ENCODE measurements around the gene DGKD.

The DGKD gene

GRCh38 chr2:233456111-233456510, 101.8 kb downstream of the DGKD start:
- no peak overlapping the region for H3K4me3 ChIP-seq (replicated peaks; ENCODE audit: low read depth, low read length)
- TF ChIP-seq, protein P1, sequence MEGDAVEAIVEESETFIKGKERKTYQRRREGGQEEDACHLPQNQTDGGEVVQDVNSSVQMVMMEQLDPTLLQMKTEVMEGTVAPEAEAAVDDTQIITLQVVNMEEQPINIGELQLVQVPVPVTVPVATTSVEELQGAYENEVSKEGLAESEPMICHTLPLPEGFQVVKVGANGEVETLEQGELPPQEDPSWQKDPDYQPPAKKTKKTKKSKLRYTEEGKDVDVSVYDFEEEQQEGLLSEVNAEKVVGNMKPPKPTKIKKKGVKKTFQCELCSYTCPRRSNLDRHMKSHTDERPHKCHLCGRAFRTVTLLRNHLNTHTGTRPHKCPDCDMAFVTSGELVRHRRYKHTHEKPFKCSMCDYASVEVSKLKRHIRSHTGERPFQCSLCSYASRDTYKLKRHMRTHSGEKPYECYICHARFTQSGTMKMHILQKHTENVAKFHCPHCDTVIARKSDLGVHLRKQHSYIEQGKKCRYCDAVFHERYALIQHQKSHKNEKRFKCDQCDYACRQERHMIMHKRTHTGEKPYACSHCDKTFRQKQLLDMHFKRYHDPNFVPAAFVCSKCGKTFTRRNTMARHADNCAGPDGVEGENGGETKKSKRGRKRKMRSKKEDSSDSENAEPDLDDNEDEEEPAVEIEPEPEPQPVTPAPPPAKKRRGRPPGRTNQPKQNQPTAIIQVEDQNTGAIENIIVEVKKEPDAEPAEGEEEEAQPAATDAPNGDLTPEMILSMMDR (IDR thresholded peaks at IDR 0.05; ENCODE audit: low read depth, low read length, missing control alignments), result no peak
- no peak for DNase-seq (ENCODE audit: extremely low read depth, low read depth)

- no peak overlapping the region for H3K4me3 ChIP-seq (replicated peaks; ENCODE audit: low read depth, low read length)
- TF ChIP-seq, protein P1 (IDR thresholded peaks at IDR 0.05; ENCODE audit: low read depth, low read length, missing control alignments), result no peak
- no peak for DNase-seq (ENCODE audit: extremely low read depth, low read depth)
Observed at GRCh38 chr2:233456934-233457333, 102.6 kb downstream of the DGKD start.

DNA sequence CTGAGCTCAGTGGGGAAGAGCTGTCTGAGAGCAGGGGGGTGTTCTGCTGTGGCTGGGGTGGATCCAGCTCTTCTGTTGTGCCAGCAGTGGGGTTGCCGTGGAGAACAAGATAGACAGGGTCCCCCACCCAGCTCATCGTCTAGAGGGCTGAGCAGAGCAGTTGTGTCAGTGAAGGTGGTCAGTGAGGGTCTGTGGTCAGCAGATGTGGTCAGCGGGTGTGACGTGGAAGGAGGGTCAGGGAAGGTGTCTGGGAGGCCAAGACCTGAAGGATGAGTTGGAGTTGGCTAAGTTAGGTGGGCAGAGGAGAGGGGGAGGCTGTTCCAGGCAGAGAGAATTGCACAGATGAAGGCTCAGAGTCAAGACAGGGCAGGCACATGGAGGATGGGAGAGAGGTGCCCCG, 103.1 kb downstream of the DGKD start:
- H3K4me3 ChIP-seq (replicated peaks; ENCODE audit: low read depth, low read length), result no peak overlapping the region
- TF ChIP-seq, protein P1 (IDR thresholded peaks at IDR 0.05; ENCODE audit: low read depth, low read length, missing control alignments), result no peak
- no peak for DNase-seq (ENCODE audit: extremely low read depth, low read depth)

DNA sequence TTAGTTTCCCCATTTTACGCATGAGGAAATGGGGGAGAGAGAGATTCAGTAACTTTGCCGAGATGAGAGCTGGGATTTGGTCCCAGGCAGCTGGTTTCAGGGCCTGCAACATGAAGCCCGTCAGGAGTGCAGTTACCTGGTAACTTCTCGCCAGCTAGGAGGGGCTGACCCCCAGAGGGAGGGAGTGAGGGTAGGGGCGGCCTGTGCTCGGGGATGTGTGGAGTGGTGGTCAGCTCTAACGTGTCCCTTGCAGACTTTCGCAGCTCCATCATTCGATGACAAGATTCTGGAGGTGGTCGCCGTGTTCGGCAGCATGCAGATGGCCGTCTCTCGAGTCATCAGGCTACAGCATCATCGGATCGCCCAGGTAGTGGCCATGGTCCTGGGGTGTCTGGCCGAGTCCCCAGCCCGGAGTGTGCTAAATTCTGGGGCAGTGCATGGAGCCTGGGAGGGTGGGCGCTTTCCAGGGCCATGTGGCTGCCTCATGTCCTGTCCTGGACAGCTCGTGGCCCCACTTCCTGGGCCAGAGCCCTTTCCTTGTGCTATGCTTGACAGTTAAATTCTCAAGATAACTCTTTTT, 103.8 kb downstream of the DGKD start:
- no peak for DNase-seq (ENCODE audit: extremely low read depth, low read depth)
- no peak overlapping the region for H3K4me3 ChIP-seq (replicated peaks; ENCODE audit: low read depth, low read length)
- TF ChIP-seq, protein P1 (IDR thresholded peaks at IDR 0.05; ENCODE audit: low read depth, low read length, missing control alignments), result no peak

DNA sequence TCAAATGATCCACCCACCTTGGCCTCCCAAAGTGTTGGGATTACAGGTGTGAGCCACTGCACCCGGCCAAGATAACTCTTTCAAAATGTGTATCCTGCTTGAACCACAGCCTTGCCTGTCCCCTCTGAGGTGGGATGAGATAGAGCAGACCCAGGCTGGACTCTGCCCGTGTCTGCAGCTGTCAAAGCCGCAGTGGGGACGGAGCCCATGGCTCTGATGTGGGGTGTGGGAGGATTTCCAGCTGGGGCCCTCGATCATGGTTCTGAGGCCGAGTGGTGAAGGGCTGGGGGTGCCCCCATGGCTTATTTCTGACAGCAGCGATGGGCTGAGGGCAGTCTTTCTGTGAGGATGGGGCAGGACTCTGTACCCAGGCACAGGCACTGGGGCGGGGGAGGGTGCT, 104.5 kb downstream of the DGKD start:
- H3K4me3 ChIP-seq (replicated peaks; ENCODE audit: low read depth, low read length), result no peak overlapping the region
- no peak for DNase-seq (ENCODE audit: extremely low read depth, low read depth)
- TF ChIP-seq, protein P1 (IDR thresholded peaks at IDR 0.05; ENCODE audit: low read depth, low read length, missing control alignments), result no peak

DNA sequence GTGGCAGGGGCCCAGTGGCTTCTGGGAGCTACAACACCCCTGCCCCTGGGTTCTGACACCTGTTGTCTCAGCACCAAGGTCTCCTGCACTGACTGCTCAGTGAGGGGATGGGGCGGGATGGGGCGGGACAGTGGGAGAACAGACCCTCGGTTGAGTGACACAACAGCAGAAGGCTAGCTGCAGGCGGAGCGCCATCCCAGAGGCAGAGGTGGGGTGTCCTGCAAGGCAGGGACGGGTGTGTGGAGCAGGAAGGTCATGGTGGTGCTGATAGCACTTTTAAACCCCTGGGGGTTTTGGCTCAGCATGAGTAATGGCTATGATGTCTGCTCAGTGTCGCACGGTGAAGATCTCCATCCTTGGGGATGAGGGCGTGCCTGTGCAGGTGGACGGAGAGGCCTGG, 105.1 kb downstream of the DGKD start:
- no peak overlapping the region for H3K4me3 ChIP-seq (replicated peaks; ENCODE audit: low read depth, low read length)
- no peak for DNase-seq (ENCODE audit: extremely low read depth, low read depth)
- TF ChIP-seq, protein P1 (IDR thresholded peaks at IDR 0.05; ENCODE audit: low read depth, low read length, missing control alignments), result no peak

Measured in HFF-Myc (cell line).